ENCODE measurements around the gene SPDYE16.
"Not testable (repeated sequence)": the region's sequence is repeated elsewhere in the genome, so short reads cannot be mapped to it uniquely, and the experiment has no call there.

DNA sequence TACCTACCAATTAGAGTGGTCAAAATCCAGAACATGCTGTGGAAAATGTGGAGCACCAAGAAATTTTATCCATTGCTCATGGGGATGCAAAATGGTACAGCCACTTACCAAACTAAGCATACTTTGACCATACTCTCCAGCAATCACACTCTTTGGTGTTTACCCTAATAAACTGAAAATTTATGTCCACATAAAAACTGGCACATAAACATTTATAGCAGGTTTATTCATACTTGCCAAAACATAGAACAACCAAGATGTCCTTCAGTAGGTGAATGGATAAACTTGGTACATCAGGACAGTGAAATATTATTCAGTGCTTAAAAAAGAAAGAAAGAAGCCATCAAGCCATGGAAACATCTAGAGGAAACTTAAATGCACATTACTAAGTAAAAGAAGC is 24.7 kb upstream of the SPDYE16 start:
- TF ChIP-seq, protein P1, sequence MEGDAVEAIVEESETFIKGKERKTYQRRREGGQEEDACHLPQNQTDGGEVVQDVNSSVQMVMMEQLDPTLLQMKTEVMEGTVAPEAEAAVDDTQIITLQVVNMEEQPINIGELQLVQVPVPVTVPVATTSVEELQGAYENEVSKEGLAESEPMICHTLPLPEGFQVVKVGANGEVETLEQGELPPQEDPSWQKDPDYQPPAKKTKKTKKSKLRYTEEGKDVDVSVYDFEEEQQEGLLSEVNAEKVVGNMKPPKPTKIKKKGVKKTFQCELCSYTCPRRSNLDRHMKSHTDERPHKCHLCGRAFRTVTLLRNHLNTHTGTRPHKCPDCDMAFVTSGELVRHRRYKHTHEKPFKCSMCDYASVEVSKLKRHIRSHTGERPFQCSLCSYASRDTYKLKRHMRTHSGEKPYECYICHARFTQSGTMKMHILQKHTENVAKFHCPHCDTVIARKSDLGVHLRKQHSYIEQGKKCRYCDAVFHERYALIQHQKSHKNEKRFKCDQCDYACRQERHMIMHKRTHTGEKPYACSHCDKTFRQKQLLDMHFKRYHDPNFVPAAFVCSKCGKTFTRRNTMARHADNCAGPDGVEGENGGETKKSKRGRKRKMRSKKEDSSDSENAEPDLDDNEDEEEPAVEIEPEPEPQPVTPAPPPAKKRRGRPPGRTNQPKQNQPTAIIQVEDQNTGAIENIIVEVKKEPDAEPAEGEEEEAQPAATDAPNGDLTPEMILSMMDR (IDR thresholded peaks at IDR 0.05), result not testable (repeated sequence)
- not testable (repeated sequence) for TF ChIP-seq POLR2AphosphoS5 (IDR thresholded peaks at IDR 0.05)
